A673 (cell line): ENCODE results near the gene TXNRD2. TPM values are rescaled to one million over a fixed set of nuclear protein-coding genes. Genes with fewer than 3 reads are reported as not detected.

ENCODE experiments used
- BruUV-seq: library from RNA; stranded (reverse); fragments of 400-500 nt; replicated peaks from 2 replicates; lab custom pipeline; 2021; lab: Mats Ljungman, UMichigan
- CTCF ChIA-PET: fragments of 300-600 bp; sonication (Branson Sonifier 250); formaldehyde crosslinking; loops from one replicate; lab custom pipeline; 2022; ENCODE audit warnings: antibody characterized with exemption; lab: Charles Lee
- POLR2A ChIA-PET: fragments of 300-600 bp; sonication (Branson Sonifier 250); formaldehyde crosslinking; loops from one replicate; lab custom pipeline; 2022; ENCODE audit warnings: antibody characterized with exemption; ENCODE audit not compliant: low non-redundant PET; lab: Charles Lee
- DNase-seq: peaks from one replicate; pipeline ENCODE4 v3.0.0-alpha.2; 2015; ENCODE audit warnings: low spot score
- H3K27ac ChIP-seq: fragments of 200-600 bp; sonication (generic); 2 replicates; pipeline ENCODE4 v1.5.1; 2016; ENCODE audit warnings: mixed run types, low read depth, mild to moderate bottlenecking, mixed read lengths, antibody characterized with exemption, low read length; ENCODE audit not compliant: poor library complexity, severe bottlenecking
- H3K27me3 ChIP-seq: fragments of 200-600 bp; sonication (generic); replicated peaks from 2 replicates; pipeline ENCODE4 v1.6.1; 2017; ENCODE audit warnings: mixed run types, low read depth, mild to moderate bottlenecking, mixed read lengths, antibody characterized with exemption, low read length; ENCODE audit not compliant: insufficient read depth, poor library complexity
- H3K36me3 ChIP-seq: fragments of 200-600 bp; sonication (generic); 2 replicates; pipeline ENCODE4 v1.6.1; 2016; ENCODE audit warnings: mixed run types, mild to moderate bottlenecking, mixed read lengths, antibody characterized with exemption, low read length; ENCODE audit not compliant: insufficient read depth, poor library complexity, severe bottlenecking
- H3K4me1 ChIP-seq: fragments of 200-600 bp; sonication (generic); 2 replicates; pipeline ENCODE4 v1.6.1; 2017; ENCODE audit warnings: mixed run types, mild to moderate bottlenecking, mixed read lengths, antibody characterized with exemption, low read length; ENCODE audit not compliant: insufficient read depth, poor library complexity, severe bottlenecking
- H3K4me3 ChIP-seq: fragments of 200-600 bp; sonication (generic); 2 replicates; pipeline ENCODE4 v1.5.1; 2016; ENCODE audit warnings: low read depth, mixed run types, mild to moderate bottlenecking, mixed read lengths, low read length; ENCODE audit not compliant: poor library complexity, severe bottlenecking
- H3K9me3 ChIP-seq: fragments of 200-600 bp; sonication (generic); 2 replicates; pipeline ENCODE4 v1.6.1; 2016; ENCODE audit warnings: mixed run types, low read depth, mild to moderate bottlenecking, mixed read lengths, antibody characterized with exemption, low read length; ENCODE audit not compliant: poor library complexity, severe bottlenecking
- EZH2 ChIP-seq: fragments of 200-600 bp; sonication (generic); IDR thresholded peaks from 2 replicates; pipeline ENCODE4 v1.6.1; 2017; ENCODE audit warnings: borderline replicate concordance, low read depth, mild to moderate bottlenecking, mixed read lengths, antibody characterized with exemption, low read length; ENCODE audit not compliant: poor library complexity, severe bottlenecking
- intact Hi-C: fragments of 100-400 bp; cut with micrococcal nuclease; formaldehyde crosslinking; loops from one replicate; pipeline ENCODE4 v1.10.0; 2022; ENCODE audit not compliant: unreplicated experiment
- total RNA-seq: library from RNA; stranded (reverse); gene quantifications from 2 replicates; pipeline ENCODE4 v1.2.3, GENCODE V29; 2021
- TF ChIP-seq, protein P1 (sequence below): fragments of 300-800, 200-600 bp; sonication (generic); conservative IDR thresholded peaks from 2 replicates; pipeline ENCODE4 v1.5.1; 2017; ENCODE audit warnings: low read depth, mild to moderate bottlenecking, antibody characterized with exemption, low read length, moderate library complexity, mixed read lengths

Gene TXNRD2
- total RNA-seq, 1 experiment from 2014 or later, result 32.6 TPM

GRCh38 chr22:19932367-19933206, 9.0 kb downstream of the TXNRD2 start:
- intact Hi-C loops, result no loop called here
- ChIA-PET CTCF (no interaction called here), POLR2A (interaction anchor here (0.6 kb wide), 1 partner anchor 67 kb away, joined by 3 read pairs; no protein-coding TSS in a partner anchor)
- DNase-seq, result no peak
- H3K36me3 ChIP-seq, result no peaks in the 10 kb centered on the region
- no peak overlapping the region for H3K4me3 ChIP-seq
- no peak overlapping the region for H3K27ac ChIP-seq
- BruUV-seq, result no TSS peak
- TF ChIP-seq, protein P1, sequence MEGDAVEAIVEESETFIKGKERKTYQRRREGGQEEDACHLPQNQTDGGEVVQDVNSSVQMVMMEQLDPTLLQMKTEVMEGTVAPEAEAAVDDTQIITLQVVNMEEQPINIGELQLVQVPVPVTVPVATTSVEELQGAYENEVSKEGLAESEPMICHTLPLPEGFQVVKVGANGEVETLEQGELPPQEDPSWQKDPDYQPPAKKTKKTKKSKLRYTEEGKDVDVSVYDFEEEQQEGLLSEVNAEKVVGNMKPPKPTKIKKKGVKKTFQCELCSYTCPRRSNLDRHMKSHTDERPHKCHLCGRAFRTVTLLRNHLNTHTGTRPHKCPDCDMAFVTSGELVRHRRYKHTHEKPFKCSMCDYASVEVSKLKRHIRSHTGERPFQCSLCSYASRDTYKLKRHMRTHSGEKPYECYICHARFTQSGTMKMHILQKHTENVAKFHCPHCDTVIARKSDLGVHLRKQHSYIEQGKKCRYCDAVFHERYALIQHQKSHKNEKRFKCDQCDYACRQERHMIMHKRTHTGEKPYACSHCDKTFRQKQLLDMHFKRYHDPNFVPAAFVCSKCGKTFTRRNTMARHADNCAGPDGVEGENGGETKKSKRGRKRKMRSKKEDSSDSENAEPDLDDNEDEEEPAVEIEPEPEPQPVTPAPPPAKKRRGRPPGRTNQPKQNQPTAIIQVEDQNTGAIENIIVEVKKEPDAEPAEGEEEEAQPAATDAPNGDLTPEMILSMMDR, result no peak
- no peaks in the 10 kb centered on the region for H3K4me1 ChIP-seq
- H3K9me3 ChIP-seq, result no peaks in the 10 kb centered on the region
- no peaks in the 10 kb centered on the region for H3K27me3 ChIP-seq

DNA sequence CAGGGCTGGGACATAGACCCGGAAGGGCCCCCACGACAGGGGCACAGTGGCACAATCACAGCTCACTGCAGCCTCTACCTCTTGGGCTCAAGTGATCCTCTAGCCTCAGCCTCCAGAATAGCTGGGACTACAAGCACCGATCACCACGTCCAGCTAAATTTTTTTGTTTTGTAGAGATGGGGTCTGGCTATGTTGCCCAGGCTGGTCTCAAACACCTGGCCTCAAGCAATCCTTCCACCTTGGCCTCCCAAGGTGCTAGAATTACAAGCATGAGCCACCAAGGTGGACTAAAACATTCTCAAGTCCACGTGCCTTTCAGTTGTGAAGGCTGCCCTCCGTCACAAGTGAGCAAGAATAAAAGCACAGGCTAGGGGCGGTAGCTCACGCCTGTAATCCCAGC, 10.1 kb downstream of the TXNRD2 start:
- CTCF ChIA-PET, result no interaction called here
- no peaks in the 10 kb centered on the region for H3K4me1 ChIP-seq
- no peak for DNase-seq
- H3K27me3 ChIP-seq, result no peaks in the 10 kb centered on the region
- TF ChIP-seq, protein P1, result no peak
- TF ChIP-seq EZH2, result no peak
- H3K36me3 ChIP-seq, result no peaks in the 10 kb centered on the region
- no peak overlapping the region for H3K27ac ChIP-seq
- no TSS peak for BruUV-seq
- no peaks in the 10 kb centered on the region for H3K9me3 ChIP-seq
- POLR2A ChIA-PET, result no interaction called here
- intact Hi-C loops, result no loop called here
- no peak overlapping the region for H3K4me3 ChIP-seq

- BruUV-seq, result no TSS peak
- Histone ChIP-seq H3K4me3 (no peak overlapping the region), H3K27me3 (no peaks in the 10 kb centered on the region), H3K9me3 (no peaks in the 10 kb centered on the region), H3K4me1 (no peaks in the 10 kb centered on the region), H3K27ac (no peak overlapping the region), H3K36me3 (no peaks in the 10 kb centered on the region)
- intact Hi-C loops, result no loop called here
- no peak for TF ChIP-seq EZH2
- TF ChIP-seq, protein P1, result no peak
- no peak for DNase-seq
- POLR2A ChIA-PET, result no interaction called here
- CTCF ChIA-PET, result no interaction called here
Measured at GRCh38 chr22:19930551-19931486, 10.8 kb downstream of the TXNRD2 start.
